Mucosa of descending colon (tissue), 3 donors: ENCODE data around the gene ZDHHC7. TPM values are rescaled to one million over a fixed set of nuclear protein-coding genes. Genes with fewer than 3 reads are reported as not detected.
A peak's percentile ranks its signal among the peaks of the same experiment; 100 is the strongest.

Experiments used
- ATAC-seq: fragments of 200-7000 bp; cut with Tn5 transposase; one replicate; pipeline ENCODE4 v1.9.1; 2020; ENCODE audit warnings: mild to moderate bottlenecking, moderate library complexity
- DNase-seq, 3 donors: peaks; one replicate each; pipeline ENCODE4 v3.0.0-alpha.2; 2020
- H3K36me3 ChIP-seq: fragments of 200-600 bp; one replicate; pipeline ENCODE4 v1.8.0; 2021; ENCODE audit warnings: low read depth, mild to moderate bottlenecking
- H3K4me1 ChIP-seq: fragments of 200-600 bp; one replicate; pipeline ENCODE4 v1.8.0; 2021; ENCODE audit warnings: low read depth, mild to moderate bottlenecking
- H3K4me3 ChIP-seq: fragments of 200-600 bp; one replicate; pipeline ENCODE4 v1.8.0; 2021; ENCODE audit warnings: mild to moderate bottlenecking
- H3K9me3 ChIP-seq: fragments of 200-600 bp; one replicate; pipeline ENCODE4 v1.8.0; 2021; ENCODE audit warnings: mild to moderate bottlenecking
- CTCF ChIP-seq: fragments of 200-600 bp; IDR thresholded peaks from one replicate; pipeline ENCODE4 v1.8.0; 2022; ENCODE audit warnings: antibody characterized with exemption, mild to moderate bottlenecking
- intact Hi-C, 2 donors: fragments of 100-400 bp; cut with DNase I in 1 of 2; cut with micrococcal nuclease in 1 of 2; formaldehyde crosslinking; loops; one replicate each; pipeline versions ENCODE4 v1.11.0 to v1.11.1; 2022; cut with DNase I, micrococcal nuclease
- total RNA-seq, 3 donors: library from RNA; stranded (reverse); fragmentation: NEBNext Ultra II Directional in 2 of 3; extraction: Animal tissue kit (Norgen Biotek cat#: 25700) in 2 of 3; gene quantifications; one replicate each; pipeline versions ENCODE4 v1.2.1 to v1.2.4, GENCODE V29; 2021 to 2023
- donor health status: DM: no; HTN: no; CAD: no; lungs with moderate emphysema.
- donor health status: DM: no; HTN: no; CAD: no.
- donor health status: DM: no; HTN: yes; CAD: no.

ZDHHC7 gene
- total RNA-seq, 3 donors from 2014 or later = 69.8 to 96.1 (median 78.7) TPM

GRCh38 chr16:84979516-84979915, 31.8 kb downstream of the ZDHHC7 start:
- H3K4me3 ChIP-seq = no peak overlapping the region
- H3K9me3 ChIP-seq = no peaks in the 10 kb centered on the region
- no peak for TF ChIP-seq CTCF
- DNase-seq (no peak), ATAC-seq (no peak)
- peaks cover 10% of the 10 kb centered on the region for H3K36me3 ChIP-seq
- intact Hi-C loops = no loop called here
- H3K4me1 ChIP-seq = peaks cover 19% of the 10 kb centered on the region

GRCh38 chr16:84976644-84977400, 34.5 kb downstream of the ZDHHC7 start:
- no peak for TF ChIP-seq CTCF
- H3K4me1 ChIP-seq = peaks cover 2% of the 10 kb centered on the region
- H3K9me3 ChIP-seq = no peaks in the 10 kb centered on the region
- H3K4me3 ChIP-seq = no peak overlapping the region
- intact Hi-C loops = no loop called here
- peaks cover 10% of the 10 kb centered on the region for H3K36me3 ChIP-seq
- ATAC-seq = no peak
- peak in 1 of 3 donors; percentile 34 for DNase-seq

GRCh38 chr16:84975522-84975921, 35.8 kb downstream of the ZDHHC7 start:
- intact Hi-C loops = no loop called here
- DNase-seq (no peak), ATAC-seq (no peak)
- H3K4me1 ChIP-seq = no peaks in the 10 kb centered on the region
- peaks cover 7% of the 10 kb centered on the region for H3K36me3 ChIP-seq
- H3K9me3 ChIP-seq = no peaks in the 10 kb centered on the region
- TF ChIP-seq CTCF = no peak
- H3K4me3 ChIP-seq = no peak overlapping the region

- ATAC-seq (no peak), DNase-seq (no peak)
- H3K4me3 ChIP-seq = no peak overlapping the region
- TF ChIP-seq CTCF = no peak
- intact Hi-C loops = no loop called here
- H3K4me1 ChIP-seq = no peaks in the 10 kb centered on the region
- no peaks in the 10 kb centered on the region for H3K9me3 ChIP-seq
- peaks cover 7% of the 10 kb centered on the region for H3K36me3 ChIP-seq
These were observed 36.3 kb downstream of the ZDHHC7 start for GRCh38 chr16:84975066-84975465.

- H3K36me3 ChIP-seq = peaks cover 7% of the 10 kb centered on the region
- H3K4me3 ChIP-seq = no peak overlapping the region
- no peaks in the 10 kb centered on the region for H3K4me1 ChIP-seq
- TF ChIP-seq CTCF = no peak
- ATAC-seq (no peak), DNase-seq (no peak)
- intact Hi-C loops = loop anchor here (5.0 kb wide), 1 partner anchor 222 kb away; no protein-coding TSS in a partner anchor
- H3K9me3 ChIP-seq = no peaks in the 10 kb centered on the region
These were observed 37.4 kb downstream of the ZDHHC7 start for GRCh38 chr16:84973776-84974523.
